AG04450 (cell line): ENCODE results near the gene CPNE5. TPM values are rescaled to one million over a fixed set of nuclear protein-coding genes. Genes with fewer than 3 reads are reported as not detected.

Source experiments
- CTCF ChIA-PET: fragments of 300-600, 350-600 bp; formaldehyde crosslinking; extraction: SDS; loops from one replicate; lab custom pipeline; 2022; ENCODE audit warnings: antibody characterized with exemption, inconsistent platforms; lab: Charles Lee
- POLR2A ChIA-PET: fragments of 350-600 bp; formaldehyde crosslinking; extraction: SDS; loops from one replicate; lab custom pipeline; 2021; ENCODE audit warnings: antibody characterized with exemption, inconsistent platforms; lab: Yijun Ruan, JAX
- DNase-seq: peaks from one replicate; pipeline ENCODE4 v3.0.0-alpha.2; 2011; ENCODE audit warnings: low read depth, low spot score
- H3K27ac ChIP-seq: one replicate; pipeline ENCODE4 v1.5.1; 2012; ENCODE audit warnings: low read depth, low read length, control low read depth
- H3K27me3 ChIP-seq: one replicate; pipeline ENCODE4 v1.6.0; 2012; ENCODE audit warnings: low read length; ENCODE audit not compliant: control insufficient read depth, insufficient read depth
- H3K4me3 ChIP-seq: 2 replicates; pipeline ENCODE4 v1.5.1; 2011; ENCODE audit warnings: mild to moderate bottlenecking, low read depth, low read length, control low read depth
- H3K9me3 ChIP-seq: 2 replicates; pipeline ENCODE4 v1.5.1; 2012; ENCODE audit warnings: low read length; ENCODE audit not compliant: control insufficient read depth, insufficient read depth
- polyA plus RNA-seq: library from polyadenylated mRNA; depleted of rRNA; stranded (reverse); fragments of >200 nt; gene quantifications from 2 replicates; pipeline ENCODE4 v1.2.3, GENCODE V29; 2011
- TF ChIP-seq, protein P1 (sequence below): IDR thresholded peaks from 2 replicates; pipeline ENCODE4 v1.5.1; 2011; ENCODE audit warnings: low read depth, low read length, control low read depth, inconsistent platforms

CPNE5 gene
- polyA plus RNA-seq, 1 experiment = 0.10 TPM

DNA sequence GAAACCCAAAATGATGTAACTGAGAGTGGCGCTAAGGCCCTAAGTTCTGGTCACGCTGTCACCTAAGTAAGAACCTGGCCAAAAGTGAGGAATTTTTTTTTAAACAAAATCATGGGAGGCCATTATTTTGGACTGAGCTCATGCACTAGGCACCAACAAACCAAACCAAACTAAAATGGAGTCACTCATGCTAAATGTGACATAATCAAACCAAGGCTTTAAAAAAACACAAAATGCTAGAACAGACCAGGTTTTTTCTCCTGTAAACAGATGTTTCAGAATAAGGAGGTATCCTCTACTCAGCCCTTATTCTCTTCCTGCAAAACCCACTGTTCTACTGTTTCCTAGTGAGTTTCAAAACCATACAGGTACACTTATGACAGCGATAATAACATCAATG lies 45.4 kb upstream of the CPNE5 start:
- Histone ChIP-seq H3K27me3 (no peaks in the 10 kb centered on the region), H3K9me3 (no peaks in the 10 kb centered on the region), H3K4me3 (no peak overlapping the region), H3K27ac (no peak overlapping the region)
- ChIA-PET POLR2A (interaction anchor here (1.4 kb wide), 1 partner anchor 133 kb away, joined by 7 read pairs; no protein-coding TSS in a partner anchor), CTCF (interaction anchor here (0.7 to 6.7 kb wide), 26 partner anchors 10 to 324 kb away, joined by 3 to 97 read pairs (median 6); partner anchors contain the start of gene PPIL1)
- DNase-seq = no peak
- TF ChIP-seq, protein P1, sequence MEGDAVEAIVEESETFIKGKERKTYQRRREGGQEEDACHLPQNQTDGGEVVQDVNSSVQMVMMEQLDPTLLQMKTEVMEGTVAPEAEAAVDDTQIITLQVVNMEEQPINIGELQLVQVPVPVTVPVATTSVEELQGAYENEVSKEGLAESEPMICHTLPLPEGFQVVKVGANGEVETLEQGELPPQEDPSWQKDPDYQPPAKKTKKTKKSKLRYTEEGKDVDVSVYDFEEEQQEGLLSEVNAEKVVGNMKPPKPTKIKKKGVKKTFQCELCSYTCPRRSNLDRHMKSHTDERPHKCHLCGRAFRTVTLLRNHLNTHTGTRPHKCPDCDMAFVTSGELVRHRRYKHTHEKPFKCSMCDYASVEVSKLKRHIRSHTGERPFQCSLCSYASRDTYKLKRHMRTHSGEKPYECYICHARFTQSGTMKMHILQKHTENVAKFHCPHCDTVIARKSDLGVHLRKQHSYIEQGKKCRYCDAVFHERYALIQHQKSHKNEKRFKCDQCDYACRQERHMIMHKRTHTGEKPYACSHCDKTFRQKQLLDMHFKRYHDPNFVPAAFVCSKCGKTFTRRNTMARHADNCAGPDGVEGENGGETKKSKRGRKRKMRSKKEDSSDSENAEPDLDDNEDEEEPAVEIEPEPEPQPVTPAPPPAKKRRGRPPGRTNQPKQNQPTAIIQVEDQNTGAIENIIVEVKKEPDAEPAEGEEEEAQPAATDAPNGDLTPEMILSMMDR = no peak

DNA sequence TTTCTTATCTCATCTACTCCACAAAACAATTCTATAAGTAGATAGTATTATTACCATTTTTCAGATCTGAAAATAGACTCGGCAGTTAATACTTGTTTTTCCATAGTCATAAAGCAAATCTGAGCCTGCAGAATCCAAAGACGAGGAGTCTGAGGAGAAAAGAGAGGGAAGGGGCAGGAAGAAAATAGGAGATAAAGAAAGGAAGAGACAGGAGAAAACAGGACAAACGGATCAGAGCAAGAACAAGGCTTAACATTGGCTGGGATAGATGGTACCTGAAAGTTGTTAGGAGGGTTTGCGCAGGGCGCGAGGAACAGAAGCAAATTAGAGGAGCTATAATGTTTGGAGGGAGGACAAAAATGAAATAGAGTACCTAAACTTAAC lies 36.0 kb upstream of the CPNE5 start:
- Histone ChIP-seq H3K27ac (no peak overlapping the region), H3K27me3 (no peaks in the 10 kb centered on the region), H3K9me3 (no peaks in the 10 kb centered on the region; the same call in 1 of the 2 replicates), H3K4me3 (peak overlapping the region; percentile 98)
- ChIA-PET POLR2A (interaction anchor here (1.0 to 1.5 kb wide), 3 partner anchors 10 to 111 kb away, joined by 3 to 13 read pairs (median 7); partner anchors contain the start of genes C6orf89 and MTCH1), CTCF (interaction anchor here (0.9 to 6.2 kb wide), 10 partner anchors 10 to 335 kb away, joined by 3 to 74 read pairs (median 4); partner anchors contain the start of gene C6orf89)
- TF ChIP-seq, protein P1 = no peak
- DNase-seq = no peak

DNA sequence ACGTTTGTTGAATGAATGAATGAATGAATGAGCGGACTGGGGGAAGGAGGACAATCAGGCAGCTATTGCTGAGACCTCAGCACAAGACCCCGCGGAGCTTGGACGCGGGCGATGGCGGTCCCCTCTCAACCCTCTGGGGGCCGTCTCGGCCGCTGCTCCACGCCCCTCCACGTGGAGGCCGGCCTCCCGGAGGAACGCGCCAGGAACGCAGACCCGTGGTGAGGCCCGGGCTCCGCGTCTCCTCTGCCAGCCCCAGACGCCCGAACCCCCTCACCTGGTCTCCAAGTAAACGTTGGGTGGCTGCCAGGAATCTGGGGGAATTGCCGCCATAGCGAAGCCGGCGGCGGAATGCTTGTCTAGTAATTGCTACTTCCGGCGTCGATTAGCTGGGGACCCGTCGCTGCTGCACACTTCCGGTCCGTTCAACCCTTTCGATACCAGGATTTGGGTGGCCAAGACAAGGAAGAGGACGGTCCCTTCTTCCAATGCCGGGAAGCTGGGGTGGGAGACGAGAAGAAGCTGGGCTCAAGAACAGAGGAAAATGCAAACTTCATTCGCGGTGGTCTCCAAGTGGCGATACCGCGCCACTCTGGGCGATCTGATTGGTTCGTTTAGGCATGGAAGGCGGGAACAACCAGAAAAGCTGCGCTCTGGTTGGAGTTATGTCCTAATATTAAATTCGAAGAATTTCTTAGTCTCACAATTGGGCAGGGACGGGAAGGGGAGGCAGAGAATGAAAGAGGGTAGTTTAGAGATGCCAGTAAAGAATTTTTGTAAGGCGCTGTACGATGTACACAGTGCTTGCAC lies 35.4 kb upstream of the CPNE5 start, which contains the start of gene PPIL1:
TSS of gene PPIL1 (minus strand) at position 361 of the 807 bp plus-strand sequence. CDS start at position 330, 31 bp downstream.
- Histone ChIP-seq H3K27me3 (no peaks in the 10 kb centered on the region), H3K27ac (peak within 1 kb of the TSS; percentile 98), H3K4me3 (peak within 1 kb of the TSS; percentile 98), H3K9me3 (no peaks in the 10 kb centered on the region; the same call in 1 of the 2 replicates)
- ChIA-PET POLR2A (interaction anchor here (0.7 to 1.5 kb wide), 6 partner anchors 11 to 112 kb away, joined by 3 to 13 read pairs (median 4); partner anchors contain the start of genes C6orf89 and MTCH1), CTCF (interaction anchor here (0.9 to 6.2 kb wide), 14 partner anchors 11 to 336 kb away, joined by 3 to 74 read pairs (median 4); partner anchors contain the start of gene C6orf89)
- TF ChIP-seq, protein P1 = 0 out of 2 replicates have a peak, but pooled peaks have one; percentile 11
- peak; percentile 76 for DNase-seq

DNA sequence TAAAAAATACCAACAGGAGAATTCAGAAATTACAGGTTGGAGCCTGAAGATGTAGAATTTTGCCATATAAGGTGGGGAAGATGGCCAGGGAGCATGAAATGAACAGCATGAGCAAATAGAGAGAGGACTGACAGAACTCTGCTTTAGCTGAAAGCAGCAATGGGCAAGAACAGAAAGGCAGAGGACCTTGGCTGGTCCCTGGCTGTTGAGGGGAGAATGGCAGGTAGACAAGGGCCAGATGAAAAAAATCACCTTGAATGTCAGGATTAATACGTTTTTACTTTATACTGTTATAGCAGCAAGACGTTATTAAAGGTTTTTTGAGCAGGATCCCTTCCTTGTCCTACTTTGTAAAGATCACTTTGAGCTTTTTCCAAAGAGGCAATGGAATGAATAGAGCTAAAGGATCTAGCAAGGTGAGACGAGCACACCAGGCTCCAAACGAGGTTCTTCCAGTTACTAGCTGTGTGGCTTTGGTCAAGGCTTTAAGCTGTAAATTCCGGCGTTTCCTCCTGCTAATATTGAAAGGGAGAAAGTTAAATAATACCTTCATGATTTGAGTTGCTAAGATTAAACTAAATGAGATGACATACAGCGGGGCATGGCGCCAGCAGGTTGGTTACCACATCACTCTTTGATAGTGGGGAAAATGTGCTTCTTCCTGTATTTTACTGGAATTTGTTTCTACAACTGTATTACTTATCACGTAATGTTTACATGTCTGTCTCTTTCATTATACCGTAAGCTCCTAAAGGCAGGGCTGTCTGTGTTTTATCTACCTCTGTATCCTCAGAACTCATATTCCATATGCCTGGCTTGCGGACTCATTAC lies 34.6 kb upstream of the CPNE5 start:
- H3K9me3 ChIP-seq = no peaks in the 10 kb centered on the region; the same call in 1 of the 2 replicates
- POLR2A ChIA-PET = interaction anchor here (0.6 to 1.5 kb wide), 5 partner anchors 12 to 194 kb away, joined by 3 to 7 read pairs (median 4); partner anchors contain the start of genes C6orf89 and MTCH1

More for the DNA sequence above, 34.6 kb upstream of the CPNE5 start:
- CTCF ChIA-PET = interaction anchor here (1.0 to 6.2 kb wide), 9 partner anchors 11 to 147 kb away, joined by 3 to 74 read pairs (median 10); partner anchors contain the start of gene C6orf89
- Histone ChIP-seq H3K27ac (peak overlapping the region; percentile 98), H3K4me3 (peak overlapping the region; percentile 98), H3K27me3 (no peaks in the 10 kb centered on the region)
- no peak for DNase-seq
- TF ChIP-seq, protein P1 = no peak; the same call in 1 of the 2 replicates
